H9 (cell line): ENCODE results near the gene TSPAN31. TPM values are rescaled to one million over a fixed set of nuclear protein-coding genes. Genes with fewer than 3 reads are reported as not detected.

Source experiments
- DNase-seq: peaks from one replicate; pipeline ENCODE4 v3.0.0-alpha.2; 2017
- H2AFZ ChIP-seq: one replicate; pipeline ENCODE4 v1.6.1; 2013; ENCODE audit warnings: mild to moderate bottlenecking, low read length, control low read depth, moderate library complexity
- H2AK5ac ChIP-seq: 2 replicates; pipeline ENCODE4 v1.6.1; 2013; ENCODE audit warnings: low read length, control low read depth, mixed read lengths; ENCODE audit not compliant: insufficient read length
- H2BK120ac ChIP-seq: one replicate; pipeline ENCODE4 v1.6.1; 2013; ENCODE audit warnings: low read depth, mild to moderate bottlenecking, low read length, control low read depth, inconsistent platforms; ENCODE audit not compliant: poor library complexity, severe bottlenecking
- H2BK12ac ChIP-seq: 2 replicates; pipeline ENCODE4 v1.6.1; 2013; ENCODE audit warnings: low read length, control low read depth, mixed read lengths, low read depth; ENCODE audit not compliant: insufficient read length
- H2BK15ac ChIP-seq: 2 replicates; pipeline ENCODE4 v1.6.1; 2013; ENCODE audit warnings: low read depth, low read length, control low read depth
- H2BK20ac ChIP-seq: one replicate; pipeline ENCODE4 v1.6.1; 2013; ENCODE audit warnings: low read depth, mild to moderate bottlenecking, low read length, control low read depth, inconsistent platforms; ENCODE audit not compliant: poor library complexity, severe bottlenecking
- H2BK5ac ChIP-seq: 2 replicates; pipeline ENCODE4 v1.6.1; 2013; ENCODE audit warnings: low read length, control low read depth, mixed read lengths; ENCODE audit not compliant: insufficient read length
- H3K14ac ChIP-seq: 2 replicates; pipeline ENCODE4 v1.6.1; 2013; ENCODE audit warnings: low read length, control low read depth; ENCODE audit not compliant: insufficient read depth
- H3K18ac ChIP-seq: 2 replicates; pipeline ENCODE4 v1.6.1; 2013; ENCODE audit warnings: low read depth, mild to moderate bottlenecking, mixed read lengths, low read length, control low read depth; ENCODE audit not compliant: insufficient read length
- H3K23ac ChIP-seq: 2 replicates; pipeline ENCODE4 v1.6.1; 2013; ENCODE audit warnings: low read length, control low read depth, mixed read lengths, low read depth; ENCODE audit not compliant: insufficient read length
- H3K23me2 ChIP-seq: 2 replicates; pipeline ENCODE4 v1.6.1; 2013; ENCODE audit warnings: low read depth, mild to moderate bottlenecking, mixed read lengths, low read length, control low read depth; ENCODE audit not compliant: insufficient read length, poor library complexity, severe bottlenecking
- H3K27ac ChIP-seq: 2 replicates; pipeline ENCODE4 v1.5.1; 2013; ENCODE audit warnings: low read length, control low read depth, mixed read lengths, low read depth; ENCODE audit not compliant: insufficient read length
- H3K27me3 ChIP-seq: 2 replicates; pipeline ENCODE4 v1.6.1; 2013; ENCODE audit warnings: low read length, control low read depth, inconsistent platforms; ENCODE audit not compliant: insufficient read depth
- H3K4ac ChIP-seq: 2 replicates; pipeline ENCODE4 v1.6.1; 2013; ENCODE audit warnings: low read depth, mild to moderate bottlenecking, control low read depth, inconsistent platforms, low read length, moderate library complexity
- H3K4me1 ChIP-seq: 2 replicates; pipeline ENCODE4 v1.6.1; 2013; ENCODE audit warnings: low read length, control low read depth, inconsistent platforms; ENCODE audit not compliant: insufficient read depth
- H3K4me2 ChIP-seq: 2 replicates; pipeline ENCODE4 v1.6.1; 2013; ENCODE audit warnings: low read length, control low read depth, mixed read lengths; ENCODE audit not compliant: insufficient read length, insufficient read depth
- H3K56ac ChIP-seq: 2 replicates; pipeline ENCODE4 v1.6.1; 2013; ENCODE audit warnings: low read depth, mild to moderate bottlenecking, mixed read lengths, low read length, control low read depth; ENCODE audit not compliant: insufficient read length
- H3K79me1 ChIP-seq: 2 replicates; pipeline ENCODE4 v1.6.1; 2013; ENCODE audit warnings: low read depth, mild to moderate bottlenecking, moderate library complexity, low read length, control low read depth, inconsistent platforms; ENCODE audit not compliant: insufficient read depth, poor library complexity, severe bottlenecking
- H3K79me2 ChIP-seq: 2 replicates; pipeline ENCODE4 v1.6.1; 2013; ENCODE audit warnings: low read length, control low read depth, inconsistent platforms; ENCODE audit not compliant: insufficient read depth
- H3K9ac ChIP-seq: 2 replicates; pipeline ENCODE4 v1.6.1; 2013; ENCODE audit warnings: low read length, control low read depth, mixed read lengths; ENCODE audit not compliant: insufficient read length; ENCODE audit errors: extremely low read depth
- H3K9me3 ChIP-seq: one replicate; pipeline ENCODE4 v1.6.1; 2013; ENCODE audit warnings: low read depth, low read length, inconsistent platforms; ENCODE audit not compliant: control insufficient read depth
- H3T11ph ChIP-seq: one replicate; pipeline ENCODE4 v1.6.1; 2013; ENCODE audit warnings: mild to moderate bottlenecking, low read length, control low read depth, inconsistent platforms
- H4K20me1 ChIP-seq: one replicate; pipeline ENCODE4 v1.6.1; 2013; ENCODE audit not compliant: control insufficient read depth, insufficient read length, insufficient read depth
- H4K5ac ChIP-seq: 2 replicates; pipeline ENCODE4 v1.6.1; 2013; ENCODE audit warnings: low read depth, mild to moderate bottlenecking, mixed read lengths, low read length, control low read depth; ENCODE audit not compliant: insufficient read length
- H4K8ac ChIP-seq: replicated peaks from 2 replicates; pipeline ENCODE4 v1.6.1; 2013; ENCODE audit warnings: low read length, control low read depth, mixed read lengths, low read depth; ENCODE audit not compliant: insufficient read length
- H4K91ac ChIP-seq: 2 replicates; pipeline ENCODE4 v1.6.1; 2013; ENCODE audit warnings: low read depth, mild to moderate bottlenecking, moderate library complexity, mixed read lengths, low read length, control low read depth; ENCODE audit not compliant: insufficient read length
- H3K27ac Mint-ChIP-seq, 3 experiments: 2 replicates in 2 of 3; 3 replicates in 1 of 3; pipeline ENCODE4 v1.8.0; 2020 to 2021; ENCODE audit warnings: mixed read lengths in 3 of 3, mild to moderate bottlenecking in 1 of 3, moderate library complexity in 1 of 3
- H3K27me3 Mint-ChIP-seq: 2 replicates; pipeline ENCODE4 v1.8.0; 2021; ENCODE audit warnings: low read depth, mild to moderate bottlenecking, moderate library complexity, mixed read lengths
- H3K36me3 Mint-ChIP-seq, 3 experiments: 2 replicates in 2 of 3; 3 replicates in 1 of 3; pipeline ENCODE4 v1.8.0; 2020 to 2021; ENCODE audit warnings: low read depth in 3 of 3, mixed read lengths in 3 of 3; ENCODE audit not compliant: insufficient read depth in 1 of 3
- H3K4me1 Mint-ChIP-seq, 2 experiments: 2 replicates each; pipeline ENCODE4 v1.8.0; 2020; ENCODE audit warnings: mixed read lengths in 2 of 2
- H3K4me3 Mint-ChIP-seq, 2 experiments: 2 replicates in 1 of 2; 3 replicates in 1 of 2; pipeline ENCODE4 v1.8.0; 2020 to 2021; ENCODE audit warnings: mild to moderate bottlenecking in 2 of 2, mixed read lengths in 2 of 2, moderate library complexity in 1 of 2
- H3K9me3 Mint-ChIP-seq, 2 experiments: 2 replicates in 1 of 2; 3 replicates in 1 of 2; pipeline ENCODE4 v1.8.0; 2020; ENCODE audit warnings: mild to moderate bottlenecking in 2 of 2, mixed read lengths in 2 of 2, moderate library complexity in 1 of 2
- WGBS: extraction: QIAGEN DNeasy Blood & Tissue Kit; methylation state at CpG from one replicate; pipeline ENCODE4 v1.1.7; 2013; ENCODE audit warnings: missing lambda C conversion rate, low lambda C conversion rate, mixed read lengths; ENCODE audit not compliant: insufficient read length; ENCODE audit errors: extremely low coverage; 5-methylcytosine and 5-hydroxymethylcytosine counted together
- total RNA-seq: library from RNA; stranded (reverse); gene quantifications from 2 replicates; pipeline ENCODE4 v1.2.1, GENCODE V29; 2021
- TF ChIP-seq, protein P1 (sequence below): fragments of 200-600 bp; sonication (generic); conservative IDR thresholded peaks from 3 replicates; pipeline ENCODE4 v1.8.0; 2021; ENCODE audit warnings: antibody characterized with exemption, mild to moderate bottlenecking

The TSPAN31 gene
- total RNA-seq, 1 experiment from 2014 or later = 20.0 TPM

DNA sequence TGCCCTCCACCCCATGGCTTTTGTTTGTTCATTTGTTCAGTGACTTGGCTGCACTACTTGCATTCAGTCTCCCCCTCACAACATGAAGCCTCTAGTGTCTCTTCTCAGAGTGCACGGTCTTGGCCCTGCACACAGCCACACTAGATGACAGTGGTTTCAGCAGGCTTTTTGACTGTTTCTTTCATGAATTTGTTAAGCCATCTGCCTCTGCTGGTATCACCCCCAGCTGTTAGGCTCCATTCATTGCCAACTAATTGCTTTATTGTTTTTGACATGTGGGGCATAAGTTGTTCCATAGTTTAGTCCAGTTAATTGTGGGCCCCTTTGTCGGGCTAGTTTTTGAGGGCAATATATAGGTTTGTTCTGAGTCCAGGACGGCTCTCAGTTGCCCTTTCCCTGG, 32.1 kb upstream of the TSPAN31 start:
- Histone ChIP-seq H3K79me1 (no peaks in the 10 kb centered on the region), H3K27ac (no peak overlapping the region), H4K5ac (no peak overlapping the region), H2AK5ac (no peak overlapping the region), H2BK120ac (no peak overlapping the region), H3K18ac (no peak overlapping the region), H3K4me1 (no peaks in the 10 kb centered on the region), H3T11ph (no peak overlapping the region), H4K91ac (no peak overlapping the region), H3K27me3 (no peaks in the 10 kb centered on the region), H4K20me1 (no peaks in the 10 kb centered on the region), H3K23me2 (no peaks in the 10 kb centered on the region), H2BK15ac (no peak overlapping the region), H3K9ac (no peak overlapping the region), H3K9me3 (no peaks in the 10 kb centered on the region), H3K56ac (no peak overlapping the region), H2BK5ac (no peak overlapping the region), H3K14ac (no peak overlapping the region), H3K4me2 (no peak overlapping the region), H2BK12ac (no peak overlapping the region), H3K79me2 (no peaks in the 10 kb centered on the region), H4K8ac (no peak overlapping the region), H3K4ac (no peak overlapping the region), H3K23ac (no peak overlapping the region), H2BK20ac (no peak overlapping the region), H2AFZ (no peak overlapping the region)
- no CpG with 5 or more reads among the region's 3 CpGs for WGBS
- Mint-ChIP-seq H3K36me3 (peaks cover 5 to 25% (median 5%) of the 10 kb centered on the region in 3 experiments; a peak in 5 of 7 replicates), H3K27ac (no peak overlapping the region), H3K4me3 (no peak overlapping the region), H3K27me3 (no peaks in the 10 kb centered on the region), H3K9me3 (no peaks in the 10 kb centered on the region), H3K4me1 (no peaks in the 10 kb centered on the region)
- DNase-seq = no peak
- TF ChIP-seq, protein P1, sequence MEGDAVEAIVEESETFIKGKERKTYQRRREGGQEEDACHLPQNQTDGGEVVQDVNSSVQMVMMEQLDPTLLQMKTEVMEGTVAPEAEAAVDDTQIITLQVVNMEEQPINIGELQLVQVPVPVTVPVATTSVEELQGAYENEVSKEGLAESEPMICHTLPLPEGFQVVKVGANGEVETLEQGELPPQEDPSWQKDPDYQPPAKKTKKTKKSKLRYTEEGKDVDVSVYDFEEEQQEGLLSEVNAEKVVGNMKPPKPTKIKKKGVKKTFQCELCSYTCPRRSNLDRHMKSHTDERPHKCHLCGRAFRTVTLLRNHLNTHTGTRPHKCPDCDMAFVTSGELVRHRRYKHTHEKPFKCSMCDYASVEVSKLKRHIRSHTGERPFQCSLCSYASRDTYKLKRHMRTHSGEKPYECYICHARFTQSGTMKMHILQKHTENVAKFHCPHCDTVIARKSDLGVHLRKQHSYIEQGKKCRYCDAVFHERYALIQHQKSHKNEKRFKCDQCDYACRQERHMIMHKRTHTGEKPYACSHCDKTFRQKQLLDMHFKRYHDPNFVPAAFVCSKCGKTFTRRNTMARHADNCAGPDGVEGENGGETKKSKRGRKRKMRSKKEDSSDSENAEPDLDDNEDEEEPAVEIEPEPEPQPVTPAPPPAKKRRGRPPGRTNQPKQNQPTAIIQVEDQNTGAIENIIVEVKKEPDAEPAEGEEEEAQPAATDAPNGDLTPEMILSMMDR = no peak
